Measurements from ENCODE around the gene PLIN4. TPM values are rescaled to one million over a fixed set of nuclear protein-coding genes. Genes with fewer than 3 reads are reported as not detected.
A peak's percentile ranks its signal among the peaks of the same experiment; 100 is the strongest.

The PLIN4 gene
- 0.07 and 0.15 TPM in 2 replicates for total RNA-seq (2013; cell fraction: nucleolus; rRNA removed)
- total RNA-seq (2014; rRNA removed) (0.05 and 0.06 TPM in 2 replicates), total RNA-seq (2014; rRNA removed; fragmentation: Illumina TruSeq; extraction: Trizol) (0.04 and 0.05 TPM in 2 replicates), total RNA-seq (2021) (0.08 and 0.10 TPM in 2 replicates), polyA plus RNA-seq (2011; rRNA removed) (0.01 TPM in 2 replicates), polyA plus RNA-seq (2014; fragmentation: Illumina TruSeq; extraction: Trizol) (0.01 and 0.08 TPM in 2 replicates), polyA plus RNA-seq (2014; fragmentation: Nextera tagmentation; extraction: Ambion mirVana) (not detected), polyA plus RNA-seq (2014; rRNA removed) (0.04 and 0.14 TPM in 2 replicates), polyA plus RNA-seq (2016; fragmentation: Nextera tagmentation; extraction: Ambion mirVana) (under 1 TPM; 0.09 to 0.11 TPM), polyA minus RNA-seq (2011; rRNA and poly(A)+ RNA removed) (not detected in 2 replicates), Bru-seq, nascent RNA (percentile 7 among the genes with signal in this experiment), BruChase-seq, experiment 1, labeled RNA remaining after a 6-hour chase (not detected), BruChase-seq, experiment 2, labeled RNA remaining after a 2-hour chase (percentile 16 among the genes with signal in this experiment)
- polyA plus RNA-seq (2011; ENCODE audit: low read depth), result 0.18 TPM
- 0.03 and 0.07 TPM in 2 replicates for polyA plus RNA-seq (2011; cell fraction: cytosol; rRNA removed)
- 0.19 and 0.25 TPM in 2 replicates for polyA plus RNA-seq (2011; cell fraction: nucleus; rRNA removed)
- polyA plus RNA-seq (2012), result 0.48 and 0.69 TPM in 2 replicates
- polyA minus RNA-seq (2011; cell fraction: cytosol; rRNA and poly(A)+ RNA removed), result not detected in 2 replicates
- polyA minus RNA-seq (2011; cell fraction: nucleus; rRNA and poly(A)+ RNA removed), result 0.10 TPM in 1 of 2 replicates, not detected in the other
- long read RNA-seq, experiment 1, result 0 reads
- long read RNA-seq, experiment 2, result 0 reads

- intact Hi-C loops (cut with micrococcal nuclease; ENCODE audit: unreplicated experiment) (no loop called here), in situ Hi-C loops (cut with MboI) (no loop called here)
- FAIRE-seq (no peak), DNase-seq (ENCODE audit: low read depth, low spot score) (no peak), ATAC-seq (no peak)
- CTCF ChIA-PET, result no interaction called here
- H3K9ac ChIP-seq (ENCODE audit: control insufficient read depth, insufficient read depth, low read length), result no peak within 1 kb of the TSS
- RAD21 ChIA-PET (ENCODE audit: unreplicated experiment), result interaction anchor here (0.6 kb wide), 1 partner anchor 277 kb away, joined by 3 read pairs; no protein-coding TSS in a partner anchor
- no peaks in the 10 kb centered on the region for H3K27me3 ChIP-seq (replicated peaks in 1 of 2; ENCODE audit: control insufficient read depth in 2 of 2, insufficient read depth in 2 of 2, low read length in 1 of 2)
- BruUV-seq (replicated peaks), result no TSS peak
- H3K27ac ChIP-seq (ENCODE audit: control insufficient read depth, insufficient read depth), result no peak within 1 kb of the TSS
- SMC1A ChIA-PET (ENCODE audit: uncharacterized antibody, unreplicated experiment), result no interaction called here
- H3K36me3 ChIP-seq (ENCODE audit: control insufficient read depth in 2 of 2, insufficient read depth in 2 of 2, low read length in 1 of 2), result no peaks in the 10 kb centered on the region
- H3K4me1 ChIP-seq (ENCODE audit: control insufficient read depth, insufficient read depth, low read length), result no peaks in the 10 kb centered on the region
- no peaks in the 10 kb centered on the region for H4K20me1 ChIP-seq (ENCODE audit: control insufficient read depth, insufficient read depth)
- H3K79me2 ChIP-seq (ENCODE audit: control insufficient read depth, insufficient read depth, low read length), result no peaks in the 10 kb centered on the region
- POLR2A ChIA-PET, result interaction anchor here (0.6 kb wide), 1 partner anchor 259 kb away, joined by 5 read pairs; no protein-coding TSS in a partner anchor
- no peak within 1 kb of the TSS for H2AFZ ChIP-seq (ENCODE audit: control insufficient read depth, low read depth, low read length)
- H3K4me3 ChIP-seq, result no peak within 1 kb of the TSS
- TF ChIP-seq DPF2 (IDR thresholded peaks at IDR 0.05) (no peak), MXI1 (IDR thresholded peaks at IDR 0.05; ENCODE audit: low read depth, low read length) (no peak), NBN (IDR thresholded peaks at IDR 0.05) (no peak), BMI1 (IDR thresholded peaks at IDR 0.05; ENCODE audit: borderline replicate concordance) (no peak), YBX1 (IDR thresholded peaks at IDR 0.05) (no peak), MAX (IDR thresholded peaks at IDR 0.05; ENCODE audit: low read depth, low read length) (no peak), FOS (IDR thresholded peaks at IDR 0.05; ENCODE audit: borderline replicate concordance, extremely low read depth, insufficient read length) (no peak), EGR1 (IDR thresholded peaks at IDR 0.05; ENCODE audit: borderline replicate concordance in 1 of 2, low read depth in 2 of 2, low read length in 2 of 2) (no peak), E2F8 (IDR thresholded peaks at IDR 0.05; ENCODE audit: low read depth, partially characterized antibody) (no peak), IKZF2 (IDR thresholded peaks at IDR 0.05) (no peak), ZNF384 (IDR thresholded peaks at IDR 0.05; ENCODE audit: borderline replicate concordance, low read depth, low read length) (no peak), PAX5 (IDR thresholded peaks at IDR 0.05; ENCODE audit: borderline replicate concordance, low read depth, low read length) (no peak), NFYB (IDR thresholded peaks at IDR 0.05; ENCODE audit: insufficient read depth, low read depth, low read length) (no peak), CHD4 (IDR thresholded peaks at IDR 0.05) (no peak), ZNF24 (IDR thresholded peaks at IDR 0.05) (no peak), NKRF (conservative IDR thresholded peaks at IDR 0.05) (no peak)
- WGBS (ENCODE audit: insufficient coverage, insufficient replicate concordance, low lambda C conversion rate, missing lambda C conversion rate), result 56% methylated on average over 34 of the region's 34 CpGs
- no peak within 1 kb of the TSS for H3K4me2 ChIP-seq (ENCODE audit: control insufficient read depth, insufficient read depth)
- H3K9me3 ChIP-seq (replicated peaks; ENCODE audit: control insufficient read depth, insufficient read depth, low read length), result no peaks in the 10 kb centered on the region
Measured at GRCh38 chr19:4518345-4519171, at the start of gene PLIN4. Gene PLIN4, minus strand, starts transcription at chr19:4518486. Its CDS starts 214 bp downstream, at chr19:4518272.
